HEK293T (cell line): ENCODE measurements around the gene SNTG2.

Experiments
- ARNT ChIP-seq: fragments of 450-650 bp; IDR thresholded peaks from 2 replicates; pipeline ENCODE4 v1.6.1; 2017; ENCODE audit warnings: mild to moderate bottlenecking
- BHLHE40 ChIP-seq: fragments of 450-650 bp; IDR thresholded peaks from 2 replicates; pipeline ENCODE4 v1.6.1; 2016; ENCODE audit warnings: mild to moderate bottlenecking, moderate library complexity, borderline replicate concordance
- ELF4 ChIP-seq: fragments of 450-650 bp; IDR thresholded peaks from 2 replicates; pipeline ENCODE4 v1.6.1; 2017; ENCODE audit warnings: antibody characterized with exemption
- FOXA1 ChIP-seq: fragments of 450-650 bp; IDR thresholded peaks from 2 replicates; pipeline ENCODE4 v1.6.1; 2016; ENCODE audit warnings: mild to moderate bottlenecking
- FOXK2 ChIP-seq: fragments of 450-650 bp; IDR thresholded peaks from 2 replicates; pipeline ENCODE4 v1.6.1; 2016; ENCODE audit warnings: mild to moderate bottlenecking
- FOXM1 ChIP-seq: fragments of 450-650 bp; IDR thresholded peaks from 2 replicates; pipeline ENCODE4 v1.6.1; 2017; ENCODE audit warnings: mild to moderate bottlenecking, borderline replicate concordance
- ZNF384 ChIP-seq: fragments of 450-650 bp; IDR thresholded peaks from 2 replicates; pipeline ENCODE4 v1.6.1; 2016

- TF ChIP-seq FOXA1 (no peak), BHLHE40 (no peak), FOXK2 (no peak), ELF4 (no peak), ZNF384 (no peak), ARNT (no peak), FOXM1 (no peak)
Observed at GRCh38 chr2:1223791-1224190, 273.1 kb downstream of the SNTG2 start.
